Measurements from ENCODE around the gene PTPRR.

GRCh38 chr12:70933133-70933532, 12.6 kb upstream of the PTPRR start:
- TF ChIP-seq CTCF (conservative IDR thresholded peaks at IDR 0.05; ENCODE audit: low read length): no peak
- TF ChIP-seq EZH2phosphoT487 (IDR thresholded peaks at IDR 0.05; ENCODE audit: borderline replicate concordance, low read depth, low read length): no peak
